ES-I3 (cell line): Measurements from ENCODE around the gene SYNE1.
A peak's percentile ranks its signal among the peaks of the same experiment; 100 is the strongest.
"Not testable (repeated sequence)": the region's sequence is repeated elsewhere in the genome, so short reads cannot be mapped to it uniquely, and the experiment has no call there.

Source experiments
- H3K36me3 ChIP-seq: 2 replicates; pipeline ENCODE4 v1.6.1; 2013; ENCODE audit warnings: mild to moderate bottlenecking, low read length, control low read depth, moderate library complexity; ENCODE audit not compliant: insufficient read depth
- H3K4me1 ChIP-seq: 2 replicates; pipeline ENCODE4 v1.6.1; 2013; ENCODE audit warnings: mild to moderate bottlenecking, control low read depth, low read length; ENCODE audit not compliant: insufficient read depth
- H3K9ac ChIP-seq: 2 replicates; pipeline ENCODE4 v1.6.1; 2013; ENCODE audit warnings: low read depth, mild to moderate bottlenecking, low read length, moderate library complexity
- H3K9me3 ChIP-seq: 2 replicates; pipeline ENCODE4 v1.6.1; 2013; ENCODE audit warnings: mild to moderate bottlenecking, low read length, moderate library complexity; ENCODE audit not compliant: control insufficient read depth, insufficient read depth

Gene SYNE1

DNA sequence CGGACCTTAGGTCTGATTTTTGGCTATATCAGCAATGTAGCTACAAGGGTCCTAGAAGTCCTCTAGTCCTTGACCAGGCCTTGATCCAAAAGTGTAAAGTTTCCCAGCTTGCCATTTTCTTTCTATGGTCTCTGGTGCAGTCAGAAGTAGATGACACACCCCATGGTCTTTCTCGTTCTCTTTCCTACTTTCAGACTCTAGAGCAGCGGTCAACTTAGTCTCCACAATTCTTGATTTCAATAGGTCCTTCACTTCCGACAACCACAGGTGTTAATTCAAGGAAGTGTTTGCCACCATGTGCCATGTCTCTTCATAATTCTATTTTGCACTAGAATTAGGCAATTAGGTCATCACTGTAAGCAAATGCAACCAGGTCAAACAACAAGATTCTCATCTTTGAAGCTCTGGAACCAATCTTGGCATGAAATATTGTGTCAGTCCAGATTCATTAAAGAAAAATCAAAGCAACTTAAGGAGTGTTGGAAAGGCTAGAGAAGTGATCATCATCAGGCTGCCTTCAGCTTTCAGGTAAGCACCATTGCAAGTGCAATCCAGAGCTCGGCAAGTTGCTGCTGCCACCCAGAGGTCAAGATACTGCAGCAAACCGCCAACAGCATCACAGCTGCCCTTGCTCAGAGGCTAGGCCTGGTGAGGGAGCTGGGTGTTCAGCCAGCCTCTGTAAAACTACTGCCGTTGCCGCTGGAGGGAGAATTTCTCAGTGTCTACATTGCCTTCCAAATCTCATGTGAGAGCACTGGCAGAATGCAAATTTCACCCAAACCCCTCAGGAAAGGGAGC lies 5.6 kb upstream of the SYNE1 start:
- H3K9me3 ChIP-seq = no peaks in the 10 kb centered on the region
- no peaks in the 10 kb centered on the region for H3K4me1 ChIP-seq
- H3K36me3 ChIP-seq = no peaks in the 10 kb centered on the region; the same call in 1 of the 2 replicates
- H3K9ac ChIP-seq = no peak overlapping the region

- Histone ChIP-seq H3K9ac (peak overlapping the region; percentile 66), H3K4me1 (no peaks in the 10 kb centered on the region), H3K9me3 (no peaks in the 10 kb centered on the region), H3K36me3 (no peaks in the 10 kb centered on the region; the same call in 1 of the 2 replicates)
These were observed 410 bp downstream of the SYNE1 start for GRCh38 chr6:152636609-152637295.

DNA sequence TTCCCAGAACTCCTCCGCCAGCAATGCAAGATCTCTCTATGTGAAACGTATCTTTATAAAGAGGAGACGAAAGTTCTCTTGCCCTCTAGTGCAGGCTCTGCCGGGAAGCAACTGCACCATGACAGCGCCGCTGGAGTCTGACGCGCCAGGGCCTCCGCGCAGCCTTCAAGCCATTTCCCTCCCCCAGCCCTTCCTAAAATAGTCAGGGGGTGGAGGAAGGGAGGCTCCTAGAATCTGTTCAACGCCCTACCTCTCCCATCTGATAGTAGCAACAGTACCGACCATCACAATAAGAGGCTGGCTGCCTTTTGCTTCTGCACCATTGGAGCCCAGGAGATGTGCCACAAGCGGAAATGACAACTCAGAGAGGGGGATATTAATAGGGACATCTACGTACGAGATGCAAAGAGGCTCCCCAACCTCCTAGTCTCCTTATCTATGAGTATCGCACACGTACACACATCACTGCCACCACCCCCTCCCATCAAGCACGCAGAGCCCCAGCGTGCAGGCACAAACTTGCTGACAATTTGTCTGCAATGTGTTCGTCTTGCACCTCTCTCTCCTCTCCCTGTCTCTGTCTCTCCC lies 1.0 kb downstream of the SYNE1 start:
- Histone ChIP-seq H3K36me3 (no peaks in the 10 kb centered on the region; the same call in 1 of the 2 replicates), H3K9me3 (no peaks in the 10 kb centered on the region), H3K4me1 (no peaks in the 10 kb centered on the region), H3K9ac (peak overlapping the region; percentile 66; the same call in 1 of the 2 replicates)

- Histone ChIP-seq H3K9me3 (no peaks in the 10 kb centered on the region), H3K9ac (no peak overlapping the region), H3K4me1 (no peaks in the 10 kb centered on the region), H3K36me3 (no peaks in the 10 kb centered on the region; the same call in 1 of the 2 replicates)
These were observed 2.4 kb downstream of the SYNE1 start for GRCh38 chr6:152634773-152635172.

- H3K36me3 ChIP-seq = no peaks in the 10 kb centered on the region
- no peaks in the 10 kb centered on the region for H3K4me1 ChIP-seq
- H3K9me3 ChIP-seq = no peaks in the 10 kb centered on the region
- H3K9ac ChIP-seq = no peak overlapping the region
These were observed 4.9 kb downstream of the SYNE1 start for GRCh38 chr6:152632121-152632782.

GRCh38 chr6:152631376-152631775 lies 5.8 kb downstream of the SYNE1 start:
- H3K9me3 ChIP-seq = no peaks in the 10 kb centered on the region
- H3K36me3 ChIP-seq = no peaks in the 10 kb centered on the region
- no peak overlapping the region for H3K9ac ChIP-seq
- no peaks in the 10 kb centered on the region for H3K4me1 ChIP-seq

DNA sequence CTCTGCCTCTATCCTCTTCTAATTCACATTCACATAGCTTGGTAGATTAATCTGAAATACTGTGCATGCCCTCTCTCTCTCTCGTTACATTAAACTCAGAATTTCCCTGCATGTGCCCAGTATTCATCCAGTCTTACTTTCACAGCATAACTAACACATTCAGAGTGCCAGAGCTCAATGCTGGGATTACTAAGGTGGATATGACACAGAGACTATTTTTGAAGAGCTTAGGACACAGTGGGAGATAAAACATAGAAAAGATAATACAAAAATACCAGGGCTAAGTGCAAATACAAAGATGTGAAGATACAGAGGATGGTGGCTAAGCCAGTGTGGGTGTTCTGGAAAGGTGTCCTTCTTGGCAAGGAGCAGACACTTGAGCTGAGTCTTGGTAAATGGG lies 6.3 kb downstream of the SYNE1 start:
- no peaks in the 10 kb centered on the region for H3K36me3 ChIP-seq
- H3K9ac ChIP-seq = no peak overlapping the region
- no peaks in the 10 kb centered on the region for H3K4me1 ChIP-seq
- H3K9me3 ChIP-seq = no peaks in the 10 kb centered on the region

GRCh38 chr6:152625213-152625612 lies 11.9 kb downstream of the SYNE1 start:
- no peaks in the 10 kb centered on the region for H3K9me3 ChIP-seq
- no peaks in the 10 kb centered on the region for H3K36me3 ChIP-seq
- no peak overlapping the region for H3K9ac ChIP-seq
- no peaks in the 10 kb centered on the region for H3K4me1 ChIP-seq

GRCh38 chr6:152614776-152615175 lies 22.4 kb downstream of the SYNE1 start:
- not testable (repeated sequence) for H3K4me1 ChIP-seq, H3K9me3 ChIP-seq, H3K36me3 ChIP-seq, H3K9ac ChIP-seq

DNA sequence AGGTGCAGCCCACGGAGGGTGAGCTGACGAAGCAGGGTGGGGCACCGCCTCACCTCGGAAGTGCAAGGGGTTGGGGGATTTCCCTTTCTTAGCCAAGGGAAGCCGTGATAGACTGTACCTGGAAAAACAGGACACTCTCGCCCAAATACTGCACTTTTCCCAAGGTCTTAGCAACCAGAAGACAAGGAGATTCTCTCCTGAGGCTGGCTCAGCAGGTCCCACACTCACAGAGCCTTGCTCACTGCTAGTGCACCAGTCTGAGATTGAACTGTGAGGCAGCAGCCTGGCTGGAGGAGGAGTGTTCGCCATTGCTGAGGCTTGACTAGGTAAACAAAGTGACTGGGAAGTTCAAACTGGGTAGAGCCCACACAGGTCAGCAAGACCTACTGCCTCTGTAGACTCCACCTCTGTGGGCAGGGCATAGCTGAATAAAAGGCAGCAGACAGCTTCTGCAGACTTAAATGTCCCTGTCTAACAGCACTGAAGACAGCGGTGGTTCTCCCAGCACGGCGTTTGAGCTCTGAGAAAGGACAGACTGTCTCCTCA lies 28.0 kb downstream of the SYNE1 start:
- no peak overlapping the region for H3K9ac ChIP-seq
- no peaks in the 10 kb centered on the region for H3K4me1 ChIP-seq
- no peaks in the 10 kb centered on the region for H3K9me3 ChIP-seq
- no peaks in the 10 kb centered on the region for H3K36me3 ChIP-seq

GRCh38 chr6:152605941-152606340 lies 31.2 kb downstream of the SYNE1 start:
- no peak overlapping the region for H3K9ac ChIP-seq
- H3K9me3 ChIP-seq = no peaks in the 10 kb centered on the region
- no peaks in the 10 kb centered on the region for H3K4me1 ChIP-seq
- no peaks in the 10 kb centered on the region for H3K36me3 ChIP-seq

GRCh38 chr6:152605342-152605741 lies 31.8 kb downstream of the SYNE1 start:
- Histone ChIP-seq H3K36me3 (no peaks in the 10 kb centered on the region), H3K4me1 (no peaks in the 10 kb centered on the region), H3K9me3 (no peaks in the 10 kb centered on the region), H3K9ac (no peak overlapping the region)

GRCh38 chr6:152603911-152604310 lies 33.3 kb downstream of the SYNE1 start:
- H3K9ac ChIP-seq = no peak overlapping the region
- no peaks in the 10 kb centered on the region for H3K4me1 ChIP-seq
- H3K9me3 ChIP-seq = no peaks in the 10 kb centered on the region
- no peaks in the 10 kb centered on the region for H3K36me3 ChIP-seq

DNA sequence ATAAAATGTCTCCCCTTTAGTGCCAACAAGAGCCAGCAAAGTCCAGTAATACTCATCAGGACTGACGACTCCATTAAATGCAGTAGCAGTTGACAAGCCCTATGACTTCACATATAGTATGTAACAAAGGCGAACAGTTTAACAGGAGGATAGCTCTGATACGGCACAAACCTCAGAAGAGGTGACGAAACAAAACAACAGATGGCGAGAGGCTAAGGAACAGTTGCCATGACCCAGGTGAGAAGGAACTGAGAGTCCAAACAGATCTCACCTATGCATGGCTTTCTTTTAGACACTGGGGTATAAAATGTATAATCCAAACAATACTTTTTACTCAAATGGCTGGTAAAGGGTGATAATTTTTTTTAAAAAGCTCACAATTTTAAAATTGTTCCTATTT lies 37.1 kb downstream of the SYNE1 start:
- Histone ChIP-seq H3K4me1 (no peaks in the 10 kb centered on the region), H3K9ac (no peak overlapping the region), H3K9me3 (peaks cover 5% of the 10 kb centered on the region), H3K36me3 (no peaks in the 10 kb centered on the region)
